ENCODE results near the gene COL6A2. TPM values are rescaled to one million over a fixed set of nuclear protein-coding genes. Genes with fewer than 3 reads are reported as not detected.

The COL6A2 gene
- total RNA-seq, 1 donor from 2014 or later, result 120 TPM

DNA sequence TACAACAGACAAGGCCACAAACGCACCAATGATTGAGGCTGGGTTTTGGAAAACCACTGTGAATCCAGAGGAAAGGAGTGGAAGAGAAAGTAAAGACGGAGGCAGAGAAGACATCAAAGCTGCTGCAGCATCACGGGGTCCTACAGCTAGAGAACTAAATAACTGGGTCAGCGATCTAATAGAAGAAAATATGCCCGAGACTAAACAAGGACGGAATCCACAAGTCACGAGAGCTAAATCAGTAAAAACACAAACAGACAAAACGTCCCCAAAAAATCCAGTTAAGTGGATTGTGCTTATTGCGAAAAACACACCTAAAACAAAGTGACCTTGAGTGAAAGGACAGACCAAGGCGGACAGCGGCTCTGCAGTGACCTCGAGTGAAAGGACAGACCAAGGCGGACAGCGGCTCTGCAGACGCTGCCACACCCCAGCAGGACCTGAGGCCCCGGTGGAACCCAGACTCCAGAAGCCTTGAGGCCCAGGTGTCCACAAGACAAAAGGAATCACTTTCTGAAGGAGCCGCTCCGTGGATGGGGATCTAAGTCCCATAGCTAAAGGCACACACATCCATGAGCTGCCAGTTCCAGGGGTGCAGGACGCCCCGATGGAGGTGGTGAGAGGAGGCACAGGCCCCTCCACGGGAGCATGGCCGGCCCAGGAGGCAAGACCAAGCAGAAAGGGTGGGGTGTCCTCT, 51.4 kb downstream of the COL6A2 start:
- Mint-ChIP-seq H3K4me1 (ENCODE audit: low read depth, unreplicated experiment) (peaks cover 2% of the 10 kb centered on the region), H3K27ac (ENCODE audit: unreplicated experiment) (no peak overlapping the region), H3K4me3 (ENCODE audit: unreplicated experiment) (no peak overlapping the region), H3K36me3 (ENCODE audit: low read depth, unreplicated experiment) (no peaks in the 10 kb centered on the region), H3K9me3 (ENCODE audit: unreplicated experiment) (no peaks in the 10 kb centered on the region), H3K27me3 (ENCODE audit: low read depth, unreplicated experiment) (no peaks in the 10 kb centered on the region)
- Histone ChIP-seq H3K79me2 (ENCODE audit: insufficient read depth, low read length) (no peaks in the 10 kb centered on the region), H3K4me3 (ENCODE audit: insufficient read depth, low read depth, low read length) (no peak overlapping the region), H3K4me2 (ENCODE audit: low read length) (no peak overlapping the region), H4K20me1 (ENCODE audit: insufficient read depth, low read length) (no peaks in the 10 kb centered on the region), H3K36me3 (ENCODE audit: insufficient read depth, low read length) (no peaks in the 10 kb centered on the region), H3K27ac (ENCODE audit: low read depth, low read length) (no peak overlapping the region), H3K9me3 (ENCODE audit: insufficient read depth, low read depth, low read length) (no peaks in the 10 kb centered on the region), H2AFZ (ENCODE audit: low read depth, low read length) (no peak overlapping the region), H3K27me3 (ENCODE audit: insufficient read depth, low read length) (no peaks in the 10 kb centered on the region), H3K4me1 (ENCODE audit: insufficient read depth, low read length) (no peaks in the 10 kb centered on the region), H3K9ac (ENCODE audit: low read length) (no peak overlapping the region)
- TF ChIP-seq, protein P1, sequence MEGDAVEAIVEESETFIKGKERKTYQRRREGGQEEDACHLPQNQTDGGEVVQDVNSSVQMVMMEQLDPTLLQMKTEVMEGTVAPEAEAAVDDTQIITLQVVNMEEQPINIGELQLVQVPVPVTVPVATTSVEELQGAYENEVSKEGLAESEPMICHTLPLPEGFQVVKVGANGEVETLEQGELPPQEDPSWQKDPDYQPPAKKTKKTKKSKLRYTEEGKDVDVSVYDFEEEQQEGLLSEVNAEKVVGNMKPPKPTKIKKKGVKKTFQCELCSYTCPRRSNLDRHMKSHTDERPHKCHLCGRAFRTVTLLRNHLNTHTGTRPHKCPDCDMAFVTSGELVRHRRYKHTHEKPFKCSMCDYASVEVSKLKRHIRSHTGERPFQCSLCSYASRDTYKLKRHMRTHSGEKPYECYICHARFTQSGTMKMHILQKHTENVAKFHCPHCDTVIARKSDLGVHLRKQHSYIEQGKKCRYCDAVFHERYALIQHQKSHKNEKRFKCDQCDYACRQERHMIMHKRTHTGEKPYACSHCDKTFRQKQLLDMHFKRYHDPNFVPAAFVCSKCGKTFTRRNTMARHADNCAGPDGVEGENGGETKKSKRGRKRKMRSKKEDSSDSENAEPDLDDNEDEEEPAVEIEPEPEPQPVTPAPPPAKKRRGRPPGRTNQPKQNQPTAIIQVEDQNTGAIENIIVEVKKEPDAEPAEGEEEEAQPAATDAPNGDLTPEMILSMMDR (IDR thresholded peaks at IDR 0.05; ENCODE audit: insufficient read depth, low read depth, low read length), result no peak
- TF ChIP-seq EZH2 (IDR thresholded peaks at IDR 0.05; ENCODE audit: insufficient read depth, low read length), result no peak
- DNase-seq (ENCODE audit: low read depth), result no peak
- no peak for FAIRE-seq

DNA sequence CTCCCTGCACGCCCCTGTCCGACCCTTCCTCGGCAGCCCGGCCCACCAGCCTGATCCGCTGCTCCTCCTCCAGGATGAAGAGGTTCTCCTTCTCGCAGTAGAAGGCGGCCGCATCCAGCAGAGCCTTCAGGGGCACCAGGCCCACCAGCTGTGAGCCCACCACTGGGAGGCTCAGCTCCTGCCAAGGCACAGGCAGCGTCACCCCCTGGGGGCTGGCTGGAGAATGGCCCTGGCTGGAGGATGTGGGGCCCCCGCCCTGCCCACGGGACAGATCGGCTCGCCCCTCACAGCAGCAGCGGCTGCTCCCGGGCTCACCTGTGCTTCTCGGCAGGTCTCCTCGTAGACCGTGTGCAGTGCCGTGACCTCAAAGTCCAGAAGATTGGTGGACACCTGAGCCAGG, 52.2 kb downstream of the COL6A2 start:
- Histone ChIP-seq H3K4me1 (ENCODE audit: insufficient read depth, low read length) (no peaks in the 10 kb centered on the region), H3K4me3 (ENCODE audit: insufficient read depth, low read depth, low read length) (no peak overlapping the region), H3K27me3 (ENCODE audit: insufficient read depth, low read length) (no peaks in the 10 kb centered on the region), H3K36me3 (ENCODE audit: insufficient read depth, low read length) (no peaks in the 10 kb centered on the region), H2AFZ (ENCODE audit: low read depth, low read length) (no peak overlapping the region), H3K9me3 (ENCODE audit: insufficient read depth, low read depth, low read length) (no peaks in the 10 kb centered on the region), H3K4me2 (ENCODE audit: low read length) (no peak overlapping the region), H4K20me1 (ENCODE audit: insufficient read depth, low read length) (no peaks in the 10 kb centered on the region), H3K27ac (ENCODE audit: low read depth, low read length) (no peak overlapping the region), H3K9ac (ENCODE audit: low read length) (no peak overlapping the region), H3K79me2 (ENCODE audit: insufficient read depth, low read length) (no peaks in the 10 kb centered on the region)
- DNase-seq (ENCODE audit: low read depth) (no peak), FAIRE-seq (no peak)
- Mint-ChIP-seq H3K4me1 (ENCODE audit: low read depth, unreplicated experiment) (peaks cover 2% of the 10 kb centered on the region), H3K27me3 (ENCODE audit: low read depth, unreplicated experiment) (no peaks in the 10 kb centered on the region), H3K36me3 (ENCODE audit: low read depth, unreplicated experiment) (no peaks in the 10 kb centered on the region), H3K4me3 (ENCODE audit: unreplicated experiment) (no peak overlapping the region), H3K9me3 (ENCODE audit: unreplicated experiment) (no peaks in the 10 kb centered on the region), H3K27ac (ENCODE audit: unreplicated experiment) (no peak overlapping the region)
- no peak for TF ChIP-seq EZH2 (IDR thresholded peaks at IDR 0.05; ENCODE audit: insufficient read depth, low read length)
- TF ChIP-seq, protein P1 (IDR thresholded peaks at IDR 0.05; ENCODE audit: insufficient read depth, low read depth, low read length), result no peak

DNA sequence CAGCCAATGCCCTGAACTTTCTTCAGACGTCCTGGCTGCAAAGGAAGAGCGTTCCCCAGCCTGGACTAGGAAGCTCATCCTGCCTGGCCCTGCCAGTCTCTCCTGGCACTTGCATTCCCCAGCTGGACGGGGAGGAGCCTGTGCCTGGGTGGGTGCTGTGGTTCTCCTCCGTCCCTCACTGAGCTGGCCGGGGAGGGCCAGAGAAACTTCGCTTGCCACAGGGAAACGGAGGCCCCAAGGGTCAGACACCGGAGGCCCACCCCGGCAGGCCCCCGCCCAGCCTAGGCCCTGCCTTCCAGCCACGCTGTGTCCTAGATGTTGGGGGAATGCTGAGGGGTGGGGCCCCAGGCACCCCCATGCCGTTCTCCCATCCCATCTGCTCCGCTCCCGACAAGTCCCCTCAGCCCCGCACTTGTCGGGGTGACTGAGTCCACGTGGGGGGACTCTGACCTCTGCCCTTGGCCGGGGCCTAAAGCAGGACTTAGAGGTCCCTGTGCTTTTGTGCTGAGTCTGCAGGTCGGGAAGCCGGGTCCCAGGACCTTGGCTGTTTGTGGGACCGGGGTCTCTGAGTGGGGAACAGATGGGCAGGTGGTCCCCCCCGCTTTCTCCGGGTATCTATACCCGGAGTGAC, 52.7 kb downstream of the COL6A2 start:
- no peak overlapping the region for H3K27ac ChIP-seq (ENCODE audit: low read depth, low read length)
- no peak overlapping the region for H3K4me2 ChIP-seq (ENCODE audit: low read length)
- FAIRE-seq (no peak), DNase-seq (ENCODE audit: low read depth) (no peak)
- Mint-ChIP-seq H3K27ac (ENCODE audit: unreplicated experiment) (no peak overlapping the region), H3K27me3 (ENCODE audit: low read depth, unreplicated experiment) (no peaks in the 10 kb centered on the region), H3K9me3 (ENCODE audit: unreplicated experiment) (no peaks in the 10 kb centered on the region), H3K4me3 (ENCODE audit: unreplicated experiment) (no peak overlapping the region), H3K4me1 (ENCODE audit: low read depth, unreplicated experiment) (peaks cover 2% of the 10 kb centered on the region), H3K36me3 (ENCODE audit: low read depth, unreplicated experiment) (no peaks in the 10 kb centered on the region)
- no peaks in the 10 kb centered on the region for H3K36me3 ChIP-seq (ENCODE audit: insufficient read depth, low read length)
- no peak overlapping the region for H3K4me3 ChIP-seq (ENCODE audit: insufficient read depth, low read depth, low read length)
- no peaks in the 10 kb centered on the region for H3K4me1 ChIP-seq (ENCODE audit: insufficient read depth, low read length)
- no peak overlapping the region for H3K9ac ChIP-seq (ENCODE audit: low read length)
- no peaks in the 10 kb centered on the region for H4K20me1 ChIP-seq (ENCODE audit: insufficient read depth, low read length)
- no peaks in the 10 kb centered on the region for H3K9me3 ChIP-seq (ENCODE audit: insufficient read depth, low read depth, low read length)
- no peak for TF ChIP-seq EZH2 (IDR thresholded peaks at IDR 0.05; ENCODE audit: insufficient read depth, low read length)
- TF ChIP-seq, protein P1 (IDR thresholded peaks at IDR 0.05; ENCODE audit: insufficient read depth, low read depth, low read length), result no peak
- no peaks in the 10 kb centered on the region for H3K79me2 ChIP-seq (ENCODE audit: insufficient read depth, low read length)
- no peaks in the 10 kb centered on the region for H3K27me3 ChIP-seq (ENCODE audit: insufficient read depth, low read length)
- H2AFZ ChIP-seq (ENCODE audit: low read depth, low read length), result no peak overlapping the region

Data from astrocyte (in vitro differentiated cells and primary cell).